Islet precursor cell (in vitro differentiated cells): ENCODE data around the gene RCSD1.
"Not testable (repeated sequence)": the region's sequence is repeated elsewhere in the genome, so short reads cannot be mapped to it uniquely, and the experiment has no call there.

Source experiments
- DNase-seq: peaks from one replicate; pipeline ENCODE4 v3.0.0-alpha.2; 2018

The RCSD1 gene

GRCh38 chr1:167629681-167630567 is at the start of gene RCSD1:
TSS of gene RCSD1 (plus strand) at chr1:167630232. CDS start at chr1:167630424, 192 bp downstream.
- peak; percentile 56 for DNase-seq

- no peak for DNase-seq
These were observed 48.0 kb upstream of the RCSD1 start for GRCh38 chr1:167582064-167582463.

- no peak for DNase-seq
These were observed 47.3 kb upstream of the RCSD1 start for GRCh38 chr1:167582722-167583121.

GRCh38 chr1:167584581-167584980 is 45.5 kb upstream of the RCSD1 start:
- DNase-seq: no peak

- no peak for DNase-seq
These were observed 42.7 kb upstream of the RCSD1 start for GRCh38 chr1:167587342-167587741.

- no peak for DNase-seq
These were observed 42.2 kb upstream of the RCSD1 start for GRCh38 chr1:167587872-167588271.

GRCh38 chr1:167588361-167588760 is 41.7 kb upstream of the RCSD1 start:
- no peak for DNase-seq

- DNase-seq: no peak
These were observed 37.6 kb upstream of the RCSD1 start for GRCh38 chr1:167592475-167592874.

- no peak for DNase-seq
These were observed 36.2 kb upstream of the RCSD1 start for GRCh38 chr1:167593860-167594259.

GRCh38 chr1:167594822-167595221 is 35.2 kb upstream of the RCSD1 start:
- no peak for DNase-seq

- DNase-seq: peak; percentile 66
These were observed 30.0 kb upstream of the RCSD1 start for GRCh38 chr1:167599957-167600581.

- no peak for DNase-seq
These were observed 28.3 kb upstream of the RCSD1 start for GRCh38 chr1:167601442-167602383.

GRCh38 chr1:167602840-167603239 is 27.2 kb upstream of the RCSD1 start:
- DNase-seq: no peak

- no peak for DNase-seq
These were observed 24.5 kb upstream of the RCSD1 start for GRCh38 chr1:167605576-167605975.

- DNase-seq: no peak
These were observed 18.0 kb upstream of the RCSD1 start for GRCh38 chr1:167611983-167612382.

GRCh38 chr1:167612587-167613385 is 17.2 kb upstream of the RCSD1 start:
- no peak for DNase-seq

GRCh38 chr1:167613984-167614383 is 16.0 kb upstream of the RCSD1 start:
- DNase-seq: not testable (repeated sequence)

GRCh38 chr1:167614851-167615250 is 15.2 kb upstream of the RCSD1 start:
- no peak for DNase-seq

- no peak for DNase-seq
These were observed 13.5 kb upstream of the RCSD1 start for GRCh38 chr1:167616521-167616920.

- DNase-seq: peak; percentile 79
These were observed 12.6 kb upstream of the RCSD1 start for GRCh38 chr1:167617153-167618147.

- DNase-seq: peak; percentile 45
These were observed 11.7 kb upstream of the RCSD1 start for GRCh38 chr1:167618366-167618765.
